ENCODE measurements around the gene MIER2. TPM values are rescaled to one million over a fixed set of nuclear protein-coding genes. Genes with fewer than 3 reads are reported as not detected.

Gene MIER2
- total and polyA plus RNA-seq, 2 donors (not counting 1 experiment from before 2014, with no cell fraction given), result 10.5 to 19.7 TPM

DNA sequence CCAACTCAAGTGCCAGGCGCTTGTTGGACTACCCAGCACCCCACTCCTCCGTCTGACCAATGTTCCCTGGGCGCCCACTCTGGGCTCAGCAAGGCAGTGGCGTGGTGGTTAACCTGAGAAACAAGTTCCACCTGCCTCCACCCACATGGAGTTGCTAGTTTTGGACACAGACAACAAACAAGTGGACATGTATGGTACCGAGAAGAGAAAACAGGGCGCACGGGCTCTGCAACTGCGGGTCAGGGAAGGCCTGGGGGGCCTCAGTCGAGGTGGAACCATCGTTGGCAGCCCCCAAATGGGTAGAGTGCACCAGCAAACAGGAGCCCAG, 2.5 kb downstream of the MIER2 start:
- Histone ChIP-seq H3K4me3 (ENCODE audit: control extremely low read depth in 1 of 5, extremely low read depth in 1 of 5, insufficient read depth in 1 of 5, low read depth in 2 of 5, low read length in 4 of 5) (no peak overlapping the region), H3K36me3 (replicated peaks in 1 of 2; ENCODE audit: control extremely low read depth in 1 of 2, control insufficient read depth in 1 of 2, extremely low read depth in 1 of 2, insufficient read depth in 2 of 2, low read length in 1 of 2) (no peaks in the 10 kb centered on the region), H3K79me2 (ENCODE audit: control insufficient read depth, insufficient read depth, low read length) (peaks cover 33% of the 10 kb centered on the region), H3K4me2 (replicated peaks; ENCODE audit: low read depth, low read length, poor library complexity, severe bottlenecking) (no peak overlapping the region), H4K20me1 (ENCODE audit: control insufficient read depth, insufficient read depth, low read length, poor library complexity, severe bottlenecking) (peaks cover 18% of the 10 kb centered on the region), H3K27me3 (replicated peaks in 1 of 4; ENCODE audit: control extremely low read depth in 1 of 4, control insufficient read depth in 3 of 4, insufficient read depth in 4 of 4, low read length in 3 of 4) (no peaks in the 10 kb centered on the region), H3K4me1 (ENCODE audit: control insufficient read depth in 2 of 2, insufficient read depth in 2 of 2, low read length in 2 of 2) (peaks cover 20 to 24% of the 10 kb centered on the region in 2 donors), H2AFZ (ENCODE audit: insufficient read depth, low read depth, low read length, poor library complexity, severe bottlenecking) (no peak overlapping the region), H3K9ac (ENCODE audit: low read length) (no peak overlapping the region), H3K9me3 (ENCODE audit: control extremely low read depth in 1 of 3, control insufficient read depth in 2 of 3, insufficient read depth in 1 of 3, low read length in 2 of 3) (peaks cover 0 to 7% (median 0%) of the 10 kb centered on the region in 3 donors), H3K27ac (ENCODE audit: low read length in 2 of 2) (no peak overlapping the region)
- DNase-seq (no peak), ATAC-seq (ENCODE audit: low read depth) (no peak)
- Mint-ChIP-seq H3K4me3 (peak overlapping the region; percentile 77), H3K9me3 (ENCODE audit: insufficient read depth) (peaks cover 3% of the 10 kb centered on the region), H3K4me1 (peaks cover 53% of the 10 kb centered on the region), H3K27ac (no peak overlapping the region), H3K27me3 (no peaks in the 10 kb centered on the region)
- WGBS (ENCODE audit: insufficient coverage), result 96% methylated on average over 10 of the region's 10 CpGs
- ChIA-PET POLR2A (no interaction called here), CTCF (no interaction called here)
- TF ChIP-seq, protein P1, sequence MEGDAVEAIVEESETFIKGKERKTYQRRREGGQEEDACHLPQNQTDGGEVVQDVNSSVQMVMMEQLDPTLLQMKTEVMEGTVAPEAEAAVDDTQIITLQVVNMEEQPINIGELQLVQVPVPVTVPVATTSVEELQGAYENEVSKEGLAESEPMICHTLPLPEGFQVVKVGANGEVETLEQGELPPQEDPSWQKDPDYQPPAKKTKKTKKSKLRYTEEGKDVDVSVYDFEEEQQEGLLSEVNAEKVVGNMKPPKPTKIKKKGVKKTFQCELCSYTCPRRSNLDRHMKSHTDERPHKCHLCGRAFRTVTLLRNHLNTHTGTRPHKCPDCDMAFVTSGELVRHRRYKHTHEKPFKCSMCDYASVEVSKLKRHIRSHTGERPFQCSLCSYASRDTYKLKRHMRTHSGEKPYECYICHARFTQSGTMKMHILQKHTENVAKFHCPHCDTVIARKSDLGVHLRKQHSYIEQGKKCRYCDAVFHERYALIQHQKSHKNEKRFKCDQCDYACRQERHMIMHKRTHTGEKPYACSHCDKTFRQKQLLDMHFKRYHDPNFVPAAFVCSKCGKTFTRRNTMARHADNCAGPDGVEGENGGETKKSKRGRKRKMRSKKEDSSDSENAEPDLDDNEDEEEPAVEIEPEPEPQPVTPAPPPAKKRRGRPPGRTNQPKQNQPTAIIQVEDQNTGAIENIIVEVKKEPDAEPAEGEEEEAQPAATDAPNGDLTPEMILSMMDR (IDR thresholded peaks at IDR 0.05), result no peak
- no peak for TF ChIP-seq EZH2 (IDR thresholded peaks at IDR 0.05; ENCODE audit: borderline replicate concordance, insufficient read depth, low read depth, low read length, poor library complexity, severe bottlenecking)
- intact Hi-C loops (cut with micrococcal nuclease), result loop anchor here (10.0 kb wide), 1 partner anchor 163 kb away; the partner anchor contains the start of gene TPGS1

DNA sequence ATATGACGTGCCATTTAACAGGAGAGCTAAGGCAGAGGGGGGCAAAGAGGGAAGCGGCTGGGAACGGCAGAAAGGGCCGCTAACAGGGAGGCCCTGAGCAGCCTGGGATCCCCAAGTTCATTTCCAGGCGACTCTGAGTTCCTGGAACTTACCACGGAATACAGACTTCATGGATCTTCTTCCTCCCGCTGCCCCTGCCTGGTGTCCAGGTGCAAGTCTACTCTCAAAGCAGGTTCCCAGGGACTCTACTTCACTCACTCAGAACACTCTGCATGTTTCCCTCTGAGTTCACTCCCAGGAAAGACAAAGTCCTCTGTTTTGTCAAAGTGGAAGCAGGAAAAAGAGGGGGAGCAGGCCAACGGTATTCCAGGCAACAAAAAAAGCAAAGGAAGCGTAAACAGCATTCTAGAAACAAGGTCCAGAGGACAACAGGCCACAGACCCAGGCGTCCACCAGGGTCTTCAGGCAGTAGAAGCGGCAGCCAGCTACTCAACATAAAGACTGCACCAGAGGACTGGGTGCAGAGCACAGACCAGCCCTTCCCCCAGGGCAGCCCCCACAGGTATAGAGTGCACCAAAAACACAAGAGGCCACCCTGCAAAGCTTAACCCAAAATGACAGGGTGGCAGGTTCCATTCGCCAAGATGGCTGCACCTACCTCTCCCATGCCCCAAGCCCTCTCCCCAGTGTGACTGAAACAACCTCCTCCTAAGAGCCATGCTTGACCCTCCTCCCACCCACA, 3.0 kb downstream of the MIER2 start:
- Mint-ChIP-seq H3K27me3 (no peaks in the 10 kb centered on the region), H3K27ac (no peak overlapping the region), H3K9me3 (ENCODE audit: insufficient read depth) (peaks cover 3% of the 10 kb centered on the region), H3K4me1 (peaks cover 54% of the 10 kb centered on the region), H3K4me3 (peak overlapping the region; percentile 77)
- DNase-seq (no peak), ATAC-seq (ENCODE audit: low read depth) (no peak)
- Histone ChIP-seq H3K27me3 (replicated peaks in 1 of 4; ENCODE audit: control extremely low read depth in 1 of 4, control insufficient read depth in 3 of 4, insufficient read depth in 4 of 4, low read length in 3 of 4) (no peaks in the 10 kb centered on the region), H4K20me1 (ENCODE audit: control insufficient read depth, insufficient read depth, low read length, poor library complexity, severe bottlenecking) (peaks cover 18% of the 10 kb centered on the region), H3K36me3 (replicated peaks in 1 of 2; ENCODE audit: control extremely low read depth in 1 of 2, control insufficient read depth in 1 of 2, extremely low read depth in 1 of 2, insufficient read depth in 2 of 2, low read length in 1 of 2) (no peaks in the 10 kb centered on the region), H3K9ac (ENCODE audit: low read length) (no peak overlapping the region), H3K9me3 (ENCODE audit: control extremely low read depth in 1 of 3, control insufficient read depth in 2 of 3, insufficient read depth in 1 of 3, low read length in 2 of 3) (peaks cover 0 to 7% (median 0%) of the 10 kb centered on the region in 3 donors), H3K4me1 (ENCODE audit: control insufficient read depth in 2 of 2, insufficient read depth in 2 of 2, low read length in 2 of 2) (peaks cover 20 to 24% of the 10 kb centered on the region in 2 donors), H3K4me3 (ENCODE audit: control extremely low read depth in 1 of 5, extremely low read depth in 1 of 5, insufficient read depth in 1 of 5, low read depth in 2 of 5, low read length in 4 of 5) (no peak overlapping the region), H3K79me2 (ENCODE audit: control insufficient read depth, insufficient read depth, low read length) (peaks cover 39% of the 10 kb centered on the region), H3K27ac (ENCODE audit: low read length in 2 of 2) (no peak overlapping the region), H2AFZ (ENCODE audit: insufficient read depth, low read depth, low read length, poor library complexity, severe bottlenecking) (no peak overlapping the region), H3K4me2 (replicated peaks; ENCODE audit: low read depth, low read length, poor library complexity, severe bottlenecking) (no peak overlapping the region)
- 88% methylated on average over 12 of the region's 12 CpGs for WGBS (ENCODE audit: insufficient coverage)
- POLR2A ChIA-PET, result no interaction called here
- CTCF ChIA-PET, result no interaction called here
- TF ChIP-seq, protein P1 (IDR thresholded peaks at IDR 0.05), result no peak
- no peak for TF ChIP-seq EZH2 (IDR thresholded peaks at IDR 0.05; ENCODE audit: borderline replicate concordance, insufficient read depth, low read depth, low read length, poor library complexity, severe bottlenecking)
- intact Hi-C loops (cut with micrococcal nuclease), result loop anchor here (10.0 kb wide), 1 partner anchor 163 kb away; the partner anchor contains the start of gene TPGS1

Data from B cell (primary cell).